ENCODE data around the gene ARHGAP33. TPM values are rescaled to one million over a fixed set of nuclear protein-coding genes. Genes with fewer than 3 reads are reported as not detected.

The ARHGAP33 gene
- polyA plus RNA-seq, 1 donor (not counting 4 experiments of a cell fraction or from before 2014, with no cell fraction given): 0.49 TPM

- Histone ChIP-seq H2AFZ (ENCODE audit: control insufficient read depth, low read length) (no peak overlapping the region), H3K36me3 (ENCODE audit: control insufficient read depth in 2 of 2, extremely low read depth in 1 of 2, insufficient read depth in 2 of 2, low read length in 2 of 2) (no peaks in the 10 kb centered on the region), H3K9me3 (ENCODE audit: control insufficient read depth, low read depth, low read length) (no peaks in the 10 kb centered on the region), H3K27me3 (ENCODE audit: control insufficient read depth, extremely low read depth, insufficient read depth, low read length) (peaks cover 4% of the 10 kb centered on the region), H3K9ac (ENCODE audit: control insufficient read depth, extremely low read depth, insufficient read depth, low read length) (no peak overlapping the region), H4K20me1 (ENCODE audit: control insufficient read depth, extremely low read depth, insufficient read depth, low read length) (no peaks in the 10 kb centered on the region), H3K4me2 (ENCODE audit: control insufficient read depth, extremely low read depth, insufficient read depth, low read depth, low read length) (no peak overlapping the region), H3K4me1 (ENCODE audit: control insufficient read depth, extremely low read depth, insufficient read depth, low read length) (no peaks in the 10 kb centered on the region), H3K9me1 (ENCODE audit: control insufficient read depth, extremely low read depth, insufficient read depth, low read length) (no peaks in the 10 kb centered on the region), H3K27ac (ENCODE audit: control insufficient read depth, insufficient read depth, low read length) (no peak overlapping the region), H3K4me3 (ENCODE audit: control insufficient read depth in 2 of 3, extremely low read depth in 1 of 3, insufficient read depth in 2 of 3, low read depth in 1 of 3, low read length in 3 of 3) (no peak overlapping the region), H3K79me2 (ENCODE audit: control insufficient read depth, insufficient read depth, low read length) (no peaks in the 10 kb centered on the region)
- no peak for DNase-seq (ENCODE audit: low read depth, low spot score)
- TF ChIP-seq EZH2 (IDR thresholded peaks at IDR 0.05; ENCODE audit: low read length) (no peak), CTCF (optimal IDR thresholded peaks at IDR 0.05 in 1 of 3, IDR thresholded peaks at IDR 0.05 in 1 of 3, conservative IDR thresholded peaks at IDR 0.05 in 1 of 3; ENCODE audit: extremely low read depth in 1 of 3, insufficient read depth in 2 of 3, low read length in 3 of 3) (no peak)
- dilution Hi-C loops (cut with MboI; ENCODE audit: extremely low pct_ligation_motif_present, low sequenced_read_pairs): no loop called here
- FAIRE-seq: no peak
These were observed 55.6 kb downstream of the ARHGAP33 start for GRCh38 chr19:35830986-35831385.

- H3K9me1 ChIP-seq (ENCODE audit: control insufficient read depth, extremely low read depth, insufficient read depth, low read length): no peaks in the 10 kb centered on the region
- TF ChIP-seq CTCF (optimal IDR thresholded peaks at IDR 0.05 in 1 of 3, IDR thresholded peaks at IDR 0.05 in 1 of 3, conservative IDR thresholded peaks at IDR 0.05 in 1 of 3; ENCODE audit: extremely low read depth in 1 of 3, insufficient read depth in 2 of 3, low read length in 3 of 3) (no peak), EZH2 (IDR thresholded peaks at IDR 0.05; ENCODE audit: low read length) (no peak)
- H3K9ac ChIP-seq (ENCODE audit: control insufficient read depth, extremely low read depth, insufficient read depth, low read length): no peak overlapping the region
- peaks cover 4% of the 10 kb centered on the region for H3K27me3 ChIP-seq (ENCODE audit: control insufficient read depth, extremely low read depth, insufficient read depth, low read length)
- no peaks in the 10 kb centered on the region for H4K20me1 ChIP-seq (ENCODE audit: control insufficient read depth, extremely low read depth, insufficient read depth, low read length)
- no peak overlapping the region for H3K4me3 ChIP-seq (ENCODE audit: control insufficient read depth in 2 of 3, extremely low read depth in 1 of 3, insufficient read depth in 2 of 3, low read depth in 1 of 3, low read length in 3 of 3)
- H3K4me2 ChIP-seq (ENCODE audit: control insufficient read depth, extremely low read depth, insufficient read depth, low read depth, low read length): no peak overlapping the region
- H3K27ac ChIP-seq (ENCODE audit: control insufficient read depth, insufficient read depth, low read length): no peak overlapping the region
- no peaks in the 10 kb centered on the region for H3K36me3 ChIP-seq (ENCODE audit: control insufficient read depth in 2 of 2, extremely low read depth in 1 of 2, insufficient read depth in 2 of 2, low read length in 2 of 2)
- H3K4me1 ChIP-seq (ENCODE audit: control insufficient read depth, extremely low read depth, insufficient read depth, low read length): no peaks in the 10 kb centered on the region
- DNase-seq (ENCODE audit: low read depth, low spot score) (no peak), FAIRE-seq (no peak)
- no peak overlapping the region for H2AFZ ChIP-seq (ENCODE audit: control insufficient read depth, low read length)
- dilution Hi-C loops (cut with MboI; ENCODE audit: extremely low pct_ligation_motif_present, low sequenced_read_pairs): no loop called here
- no peaks in the 10 kb centered on the region for H3K79me2 ChIP-seq (ENCODE audit: control insufficient read depth, insufficient read depth, low read length)
- H3K9me3 ChIP-seq (ENCODE audit: control insufficient read depth, low read depth, low read length): no peaks in the 10 kb centered on the region
These were observed 56.7 kb downstream of the ARHGAP33 start for GRCh38 chr19:35832054-35832453.
